ENCODE measurements around the gene DDC. TPM values are rescaled to one million over a fixed set of nuclear protein-coding genes. Genes with fewer than 3 reads are reported as not detected.

Gene DDC
- total RNA-seq, 1 experiment from 2014 or later, result not detected

- BruUV-seq (replicated peaks), result no TSS peak
- Histone ChIP-seq H3K9me3 (ENCODE audit: insufficient read depth, low read depth) (no peaks in the 10 kb centered on the region), H4K20me1 (ENCODE audit: insufficient read depth) (no peaks in the 10 kb centered on the region), H3K27me3 (ENCODE audit: insufficient read depth, low read depth) (no peaks in the 10 kb centered on the region), H3K79me2 (ENCODE audit: low read depth) (no peaks in the 10 kb centered on the region), H3K4me2 (no peak overlapping the region), H3K27ac (no peak overlapping the region), H3K36me3 (ENCODE audit: low read depth) (no peaks in the 10 kb centered on the region), H2AFZ (no peak overlapping the region), H3K4me1 (replicated peaks; ENCODE audit: insufficient read depth) (peaks cover 15% of the 10 kb centered on the region; the same call in 1 of the 2 replicates), H3F3A (ENCODE audit: insufficient read depth, low read depth) (no peaks in the 10 kb centered on the region), H3K4me3 (no peak overlapping the region), H3K9me2 (ENCODE audit: insufficient read depth) (no peaks in the 10 kb centered on the region)
- intact Hi-C loops (cut with micrococcal nuclease; ENCODE audit: unreplicated experiment), result no loop called here
- ChIA-PET POLR2A (ENCODE audit: unreplicated experiment) (no interaction called here), CTCF (no interaction called here)
- TF ChIP-seq EZH2 (IDR thresholded peaks at IDR 0.05; ENCODE audit: low read depth) (no peak), CTCF (conservative IDR thresholded peaks at IDR 0.05) (no peak)
- DNase-seq, result no peak
Measured at GRCh38 chr7:50499092-50499491, 66.1 kb downstream of the DDC start.

GRCh38 chr7:50497968-50498367, 67.2 kb downstream of the DDC start:
- H3K4me3 ChIP-seq, result no peak overlapping the region
- H3K4me1 ChIP-seq (replicated peaks; ENCODE audit: insufficient read depth), result peaks cover 15% of the 10 kb centered on the region; the same call in 1 of the 2 replicates
- no peak overlapping the region for H2AFZ ChIP-seq
- H3K27ac ChIP-seq, result no peak overlapping the region
- H3K36me3 ChIP-seq (ENCODE audit: low read depth), result no peaks in the 10 kb centered on the region
- intact Hi-C loops (cut with micrococcal nuclease; ENCODE audit: unreplicated experiment), result no loop called here
- no peaks in the 10 kb centered on the region for H3K79me2 ChIP-seq (ENCODE audit: low read depth)
- POLR2A ChIA-PET (ENCODE audit: unreplicated experiment), result no interaction called here
- no peaks in the 10 kb centered on the region for H3F3A ChIP-seq (ENCODE audit: insufficient read depth, low read depth)
- H4K20me1 ChIP-seq (ENCODE audit: insufficient read depth), result no peaks in the 10 kb centered on the region
- H3K27me3 ChIP-seq (ENCODE audit: insufficient read depth, low read depth), result no peaks in the 10 kb centered on the region
- no peak for DNase-seq
- no peak overlapping the region for H3K4me2 ChIP-seq
- CTCF ChIA-PET, result no interaction called here
- TF ChIP-seq CTCF (conservative IDR thresholded peaks at IDR 0.05), result no peak
- TF ChIP-seq EZH2 (IDR thresholded peaks at IDR 0.05; ENCODE audit: low read depth), result no peak
- H3K9me2 ChIP-seq (ENCODE audit: insufficient read depth), result no peaks in the 10 kb centered on the region
- BruUV-seq (replicated peaks), result no TSS peak
- no peaks in the 10 kb centered on the region for H3K9me3 ChIP-seq (ENCODE audit: insufficient read depth, low read depth)

- peak overlapping the region; percentile 31; the same call in 1 of the 2 replicates for H3K4me2 ChIP-seq
- no peaks in the 10 kb centered on the region for H3K9me2 ChIP-seq (ENCODE audit: insufficient read depth)
- ChIA-PET CTCF (interaction anchor here (0.6 kb wide), 1 partner anchor 38 kb away, joined by 3 read pairs; no protein-coding TSS in a partner anchor), POLR2A (ENCODE audit: unreplicated experiment) (interaction anchor here (0.7 kb wide), 1 partner anchor 28 kb away, joined by 6 read pairs; no protein-coding TSS in a partner anchor)
- H3K27ac ChIP-seq, result no peak overlapping the region
- no peak overlapping the region for H3K4me3 ChIP-seq
- H3F3A ChIP-seq (ENCODE audit: insufficient read depth, low read depth), result no peaks in the 10 kb centered on the region
- H4K20me1 ChIP-seq (ENCODE audit: insufficient read depth), result no peaks in the 10 kb centered on the region
- peaks cover 9% of the 10 kb centered on the region; the same call in 1 of the 2 replicates for H3K4me1 ChIP-seq (replicated peaks; ENCODE audit: insufficient read depth)
- H3K9me3 ChIP-seq (ENCODE audit: insufficient read depth, low read depth), result no peaks in the 10 kb centered on the region
- H3K27me3 ChIP-seq (ENCODE audit: insufficient read depth, low read depth), result no peaks in the 10 kb centered on the region
- TF ChIP-seq CTCF (conservative IDR thresholded peaks at IDR 0.05) (no peak), EZH2 (IDR thresholded peaks at IDR 0.05; ENCODE audit: low read depth) (no peak)
- no peaks in the 10 kb centered on the region for H3K36me3 ChIP-seq (ENCODE audit: low read depth)
- DNase-seq, result no peak
- no peaks in the 10 kb centered on the region for H3K79me2 ChIP-seq (ENCODE audit: low read depth)
- H2AFZ ChIP-seq, result 0 out of 2 replicates have a peak overlapping the region, but pooled peaks have one; percentile 28
- intact Hi-C loops (cut with micrococcal nuclease; ENCODE audit: unreplicated experiment), result no loop called here
- no TSS peak for BruUV-seq (replicated peaks)
Measured at GRCh38 chr7:50497068-50497642, 68.0 kb downstream of the DDC start.

All from PC-9 (cell line).